B cell (primary cell): ENCODE measurements around the gene TNNI3K. TPM values are rescaled to one million over a fixed set of nuclear protein-coding genes. Genes with fewer than 3 reads are reported as not detected.

Source experiments
- ATAC-seq: fragments of 200-7000 bp; cut with Tn5 transposase; one replicate; pipeline ENCODE4 v1.10.0; 2021; ENCODE audit warnings: low read depth, mild to moderate bottlenecking, moderate number of reproducible peaks, moderate library complexity
- CTCF ChIA-PET: fragments of 350-600 bp; sonication (Branson Sonifier 250); formaldehyde crosslinking; loops from one replicate; lab custom pipeline; 2021; ENCODE audit warnings: antibody characterized with exemption, inconsistent platforms; lab: Charles Lee
- POLR2A ChIA-PET: fragments of 350-600 bp; sonication (Branson Sonifier 250); formaldehyde crosslinking; loops from one replicate; lab custom pipeline; 2021; ENCODE audit warnings: antibody characterized with exemption; lab: Charles Lee
- DNase-seq: peaks from one replicate; pipeline ENCODE4 v3.0.0; 2013
- H2AFZ ChIP-seq: 2 replicates; pipeline ENCODE4 v1.6.1; 2012; ENCODE audit warnings: mild to moderate bottlenecking, low read depth, low read length; ENCODE audit not compliant: insufficient read depth, poor library complexity, severe bottlenecking
- H3K27ac ChIP-seq, 2 donors: 1 replicate in 1 of 2; 2 replicates in 1 of 2; pipeline ENCODE4 v1.5.1; 2012 to 2013; ENCODE audit warnings: low read length in 2 of 2, mild to moderate bottlenecking in 2 of 2, moderate library complexity in 1 of 2
- H3K27me3 ChIP-seq, 4 experiments: fragments of 200-600 bp in 1 of 4; sonication (generic) in 1 of 4; replicated peaks in 1 of 4; 1 replicate in 2 of 4; 2 replicates in 2 of 4; pipeline versions ENCODE4 v1.6.1 to v1.7.0; 2013 to 2016; ENCODE audit warnings: low read length in 3 of 4, mild to moderate bottlenecking in 2 of 4, mixed read lengths in 1 of 4, moderate library complexity in 1 of 4; ENCODE audit not compliant: insufficient read depth in 4 of 4, control insufficient read depth in 3 of 4; ENCODE audit errors: control extremely low read depth in 1 of 4
- H3K36me3 ChIP-seq, 2 experiments: replicated peaks in 1 of 2; 1 replicate in 1 of 2; 2 replicates in 1 of 2; pipeline versions ENCODE4 v1.6.1 to v1.7.1; 2013; ENCODE audit warnings: low read length in 1 of 2; ENCODE audit not compliant: insufficient read depth in 2 of 2, control insufficient read depth in 1 of 2; ENCODE audit errors: control extremely low read depth in 1 of 2, extremely low read depth in 1 of 2
- H3K4me1 ChIP-seq, 2 donors: fragments of 200-600 bp in 1 of 2; sonication (generic) in 1 of 2; 1 replicate in 1 of 2; 2 replicates in 1 of 2; pipeline versions ENCODE4 v1.5.1 to v1.6.1; 2013 to 2017; ENCODE audit warnings: low read length in 2 of 2; ENCODE audit not compliant: control insufficient read depth in 2 of 2, insufficient read depth in 2 of 2
- H3K4me2 ChIP-seq: replicated peaks from 2 replicates; pipeline ENCODE3; 2012; ENCODE audit warnings: mild to moderate bottlenecking, low read depth, low read length; ENCODE audit not compliant: poor library complexity, severe bottlenecking
- H3K4me3 ChIP-seq, 5 experiments: fragments of 200-600 bp in 1 of 5; sonication (generic) in 1 of 5; 1 replicate in 3 of 5; 2 replicates in 2 of 5; pipeline versions ENCODE4 v1.5.1 to v1.7.0; 2011 to 2016; ENCODE audit warnings: low read length in 4 of 5, mild to moderate bottlenecking in 4 of 5, low read depth in 2 of 5, control low read depth in 1 of 5, moderate library complexity in 1 of 5; ENCODE audit not compliant: insufficient read depth in 1 of 5; ENCODE audit errors: control extremely low read depth in 1 of 5, extremely low read depth in 1 of 5
- H3K79me2 ChIP-seq: fragments of 200-600 bp; sonication (generic); one replicate; pipeline ENCODE4 v1.6.0; 2016; ENCODE audit warnings: low read length; ENCODE audit not compliant: control insufficient read depth, insufficient read depth
- H3K9ac ChIP-seq: fragments of 200-600 bp; sonication (generic); 2 replicates; pipeline ENCODE4 v1.6.1; 2017; ENCODE audit warnings: mild to moderate bottlenecking, low read length, moderate library complexity
- H3K9me3 ChIP-seq, 3 donors: one replicate each; pipeline versions ENCODE4 v1.6.1 to v1.7.1; 2013; ENCODE audit warnings: low read length in 2 of 3; ENCODE audit not compliant: control insufficient read depth in 2 of 3, insufficient read depth in 1 of 3; ENCODE audit errors: control extremely low read depth in 1 of 3
- H4K20me1 ChIP-seq: 2 replicates; pipeline ENCODE4 v1.6.0; 2012; ENCODE audit warnings: mild to moderate bottlenecking, low read length; ENCODE audit not compliant: insufficient read depth, control insufficient read depth, poor library complexity, severe bottlenecking
- H3K27ac Mint-ChIP-seq: one replicate; pipeline ENCODE4 v1.8.0; 2021; ENCODE audit warnings: mixed read lengths
- H3K27me3 Mint-ChIP-seq: one replicate; pipeline ENCODE4 v1.8.0; 2021; ENCODE audit warnings: mixed read lengths
- H3K4me1 Mint-ChIP-seq: one replicate; pipeline ENCODE4 v1.8.0; 2021; ENCODE audit warnings: mixed read lengths
- H3K4me3 Mint-ChIP-seq: one replicate; pipeline ENCODE4 v1.8.0; 2021; ENCODE audit warnings: mixed read lengths
- H3K9me3 Mint-ChIP-seq: one replicate; pipeline ENCODE4 v1.8.0; 2022; ENCODE audit warnings: mixed read lengths; ENCODE audit not compliant: insufficient read depth
- EZH2 ChIP-seq: IDR thresholded peaks from 2 replicates; pipeline ENCODE4 v1.6.1; 2012; ENCODE audit warnings: borderline replicate concordance, low read depth, mild to moderate bottlenecking, moderate library complexity, low read length; ENCODE audit not compliant: insufficient read depth, poor library complexity, severe bottlenecking
- WGBS: methylation state at CpG from one replicate; pipeline ENCODE4 v1.1.5; 2013; ENCODE audit warnings: missing lambda C conversion rate; ENCODE audit not compliant: insufficient coverage; 5-methylcytosine and 5-hydroxymethylcytosine counted together
- intact Hi-C: fragments of 100-400 bp; cut with micrococcal nuclease; formaldehyde crosslinking; loops from one replicate; pipeline ENCODE4 v1.10.0; 2022
- polyA plus RNA-seq: library from polyadenylated mRNA; depleted of rRNA; stranded (reverse); fragments of >200 nt; gene quantifications from 2 replicates; pipeline ENCODE4 v1.2.3, GENCODE V29; 2012
- total RNA-seq, 2 donors: library from RNA; stranded (reverse); fragments of 120-200 nt in 1 of 2; gene quantifications; 1 replicate in 1 of 2; 2 replicates in 1 of 2; pipeline versions ENCODE4 v1.2.3 to v1.2.4, GENCODE V29; 2013 to 2022
- TF ChIP-seq, protein P1 (sequence below): fragments of 200-600 bp; IDR thresholded peaks from one replicate; pipeline ENCODE4 v1.8.0; 2022; ENCODE audit warnings: antibody characterized with exemption, mild to moderate bottlenecking

The TNNI3K gene
- total and polyA plus RNA-seq, 2 donors (not counting 1 experiment from before 2014, with no cell fraction given): 0.52 to 3.1 TPM

DNA sequence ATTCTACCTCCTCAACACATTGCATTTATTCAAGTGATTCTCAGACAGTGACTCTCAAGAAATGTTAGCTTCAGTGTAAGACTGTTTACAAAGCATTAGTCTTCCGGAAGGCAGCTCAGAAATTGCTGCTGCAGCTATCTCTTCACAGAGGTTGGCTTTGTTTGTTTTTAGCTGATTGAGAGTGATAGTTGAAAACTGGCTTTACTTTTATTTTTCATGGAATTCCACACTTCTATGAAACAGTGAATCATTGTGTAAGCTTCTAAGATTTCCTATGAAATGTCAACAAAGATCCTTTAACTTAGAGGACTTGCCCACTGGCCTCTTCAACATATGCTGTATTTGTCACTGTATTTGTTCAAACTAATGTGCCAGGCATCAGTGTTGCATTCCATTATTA, 121.3 kb downstream of the TNNI3K start:
- no peaks in the 10 kb centered on the region for H4K20me1 ChIP-seq
- no peaks in the 10 kb centered on the region for H3K4me1 Mint-ChIP-seq
- H2AFZ ChIP-seq: no peak overlapping the region
- no peaks in the 10 kb centered on the region for H3K36me3 ChIP-seq
- no peak overlapping the region for H3K27ac ChIP-seq
- ChIA-PET CTCF (no interaction called here), POLR2A (no interaction called here)
- TF ChIP-seq, protein P1, sequence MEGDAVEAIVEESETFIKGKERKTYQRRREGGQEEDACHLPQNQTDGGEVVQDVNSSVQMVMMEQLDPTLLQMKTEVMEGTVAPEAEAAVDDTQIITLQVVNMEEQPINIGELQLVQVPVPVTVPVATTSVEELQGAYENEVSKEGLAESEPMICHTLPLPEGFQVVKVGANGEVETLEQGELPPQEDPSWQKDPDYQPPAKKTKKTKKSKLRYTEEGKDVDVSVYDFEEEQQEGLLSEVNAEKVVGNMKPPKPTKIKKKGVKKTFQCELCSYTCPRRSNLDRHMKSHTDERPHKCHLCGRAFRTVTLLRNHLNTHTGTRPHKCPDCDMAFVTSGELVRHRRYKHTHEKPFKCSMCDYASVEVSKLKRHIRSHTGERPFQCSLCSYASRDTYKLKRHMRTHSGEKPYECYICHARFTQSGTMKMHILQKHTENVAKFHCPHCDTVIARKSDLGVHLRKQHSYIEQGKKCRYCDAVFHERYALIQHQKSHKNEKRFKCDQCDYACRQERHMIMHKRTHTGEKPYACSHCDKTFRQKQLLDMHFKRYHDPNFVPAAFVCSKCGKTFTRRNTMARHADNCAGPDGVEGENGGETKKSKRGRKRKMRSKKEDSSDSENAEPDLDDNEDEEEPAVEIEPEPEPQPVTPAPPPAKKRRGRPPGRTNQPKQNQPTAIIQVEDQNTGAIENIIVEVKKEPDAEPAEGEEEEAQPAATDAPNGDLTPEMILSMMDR: no peak
- no peak overlapping the region for H3K4me2 ChIP-seq
- no peak overlapping the region for H3K27ac Mint-ChIP-seq
- ATAC-seq: no peak
- intact Hi-C loops: no loop called here
- WGBS: 100% methylated on average over 1 of the region's 1 CpG
- no peaks in the 10 kb centered on the region for H3K9me3 ChIP-seq
- DNase-seq: no peak
- no peak overlapping the region for H3K4me3 ChIP-seq
- no peak overlapping the region for H3K4me3 Mint-ChIP-seq
- no peaks in the 10 kb centered on the region for H3K9me3 Mint-ChIP-seq
- H3K79me2 ChIP-seq: no peaks in the 10 kb centered on the region
- no peaks in the 10 kb centered on the region for H3K27me3 ChIP-seq
- H3K9ac ChIP-seq: no peak overlapping the region
- H3K27me3 Mint-ChIP-seq: no peaks in the 10 kb centered on the region
- H3K4me1 ChIP-seq: no peaks in the 10 kb centered on the region

DNA sequence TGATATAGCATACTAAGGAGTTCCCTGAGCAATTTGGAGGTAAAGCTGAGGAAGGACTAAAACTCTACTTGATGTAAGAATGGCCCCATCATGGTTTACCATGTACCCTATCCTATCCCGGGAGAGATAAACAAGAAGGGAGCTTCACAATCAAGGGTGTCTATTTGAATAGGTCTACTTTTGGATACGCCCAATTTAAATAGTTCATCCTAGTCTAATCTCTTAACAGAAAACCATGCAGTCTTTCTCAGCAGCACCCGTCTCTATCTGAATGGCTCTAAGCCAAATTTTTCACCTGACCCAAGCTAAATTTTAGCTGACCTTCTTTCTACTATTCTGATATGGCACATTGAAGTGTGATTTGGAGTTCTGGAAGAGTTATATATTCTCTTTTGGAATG, 122.0 kb downstream of the TNNI3K start:
- no peaks in the 10 kb centered on the region for H3K4me1 ChIP-seq
- TF ChIP-seq, protein P1: no peak
- TF ChIP-seq EZH2: no peak
- ChIA-PET POLR2A (no interaction called here), CTCF (no interaction called here)
- DNase-seq (no peak), ATAC-seq (no peak)
- no peak overlapping the region for H3K4me3 ChIP-seq
- no peak overlapping the region for H3K27ac ChIP-seq
- H3K9me3 Mint-ChIP-seq: no peaks in the 10 kb centered on the region
- H3K9ac ChIP-seq: no peak overlapping the region
- H3K27me3 ChIP-seq: no peaks in the 10 kb centered on the region
- no peaks in the 10 kb centered on the region for H3K36me3 ChIP-seq
- H3K79me2 ChIP-seq: no peaks in the 10 kb centered on the region
- intact Hi-C loops: no loop called here
- no peak overlapping the region for H3K4me2 ChIP-seq
- no peaks in the 10 kb centered on the region for H3K4me1 Mint-ChIP-seq
- no peaks in the 10 kb centered on the region for H3K27me3 Mint-ChIP-seq
- no peak overlapping the region for H2AFZ ChIP-seq
- no peaks in the 10 kb centered on the region for H3K9me3 ChIP-seq
- H4K20me1 ChIP-seq: no peaks in the 10 kb centered on the region
- H3K27ac Mint-ChIP-seq: no peak overlapping the region
- no peak overlapping the region for H3K4me3 Mint-ChIP-seq
- WGBS: no CpG with 5 or more reads among the region's 3 CpGs
